NB4 (cell line): ENCODE results near the gene NCAM1.

Source experiments
- MYC ChIP-seq: IDR thresholded peaks from 2 replicates; pipeline ENCODE4 v1.6.1; 2011; ENCODE audit warnings: low read depth, low read length
- POLR2A ChIP-seq: IDR thresholded peaks from 2 replicates; pipeline ENCODE4 v1.6.1; 2011; ENCODE audit warnings: mild to moderate bottlenecking; ENCODE audit not compliant: insufficient read length; ENCODE audit errors: extremely low read depth
- TF ChIP-seq, protein P1 (sequence below): IDR thresholded peaks from one replicate; pipeline ENCODE4 v1.5.1; 2012; ENCODE audit warnings: low read depth, low read length
- TF ChIP-seq, protein P2 (sequence below): IDR thresholded peaks from 2 replicates; pipeline ENCODE4 v1.6.1; 2011; ENCODE audit warnings: low read depth, low read length

DNA sequence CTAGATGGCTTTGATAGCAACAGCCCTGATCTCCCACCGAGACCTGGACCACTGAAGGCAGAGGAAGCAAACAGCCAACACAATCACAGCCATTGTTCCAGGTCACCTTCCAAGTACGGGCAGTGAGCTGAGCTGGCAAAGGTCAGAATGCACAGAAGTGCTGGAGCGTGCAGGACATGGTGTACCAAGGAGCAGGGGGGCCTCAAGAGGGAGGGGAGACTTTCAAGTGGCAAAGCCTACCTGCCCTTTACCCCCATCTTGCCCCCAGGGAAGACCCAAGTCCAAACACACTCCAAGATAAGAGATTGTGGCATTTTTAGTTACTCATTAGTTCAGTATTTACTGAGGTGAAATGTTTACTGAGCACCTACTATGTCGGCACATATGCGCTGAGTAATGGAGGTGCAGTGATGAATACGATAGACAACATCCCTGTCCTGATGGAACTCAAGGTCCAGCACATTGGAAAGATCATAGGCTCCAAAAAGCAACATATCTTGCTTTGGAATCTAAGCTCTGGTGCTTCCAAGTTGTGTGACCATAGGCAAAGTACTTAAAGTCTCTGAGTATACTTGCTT is 327.2 kb downstream of the NCAM1 start:
- TF ChIP-seq, protein P1, sequence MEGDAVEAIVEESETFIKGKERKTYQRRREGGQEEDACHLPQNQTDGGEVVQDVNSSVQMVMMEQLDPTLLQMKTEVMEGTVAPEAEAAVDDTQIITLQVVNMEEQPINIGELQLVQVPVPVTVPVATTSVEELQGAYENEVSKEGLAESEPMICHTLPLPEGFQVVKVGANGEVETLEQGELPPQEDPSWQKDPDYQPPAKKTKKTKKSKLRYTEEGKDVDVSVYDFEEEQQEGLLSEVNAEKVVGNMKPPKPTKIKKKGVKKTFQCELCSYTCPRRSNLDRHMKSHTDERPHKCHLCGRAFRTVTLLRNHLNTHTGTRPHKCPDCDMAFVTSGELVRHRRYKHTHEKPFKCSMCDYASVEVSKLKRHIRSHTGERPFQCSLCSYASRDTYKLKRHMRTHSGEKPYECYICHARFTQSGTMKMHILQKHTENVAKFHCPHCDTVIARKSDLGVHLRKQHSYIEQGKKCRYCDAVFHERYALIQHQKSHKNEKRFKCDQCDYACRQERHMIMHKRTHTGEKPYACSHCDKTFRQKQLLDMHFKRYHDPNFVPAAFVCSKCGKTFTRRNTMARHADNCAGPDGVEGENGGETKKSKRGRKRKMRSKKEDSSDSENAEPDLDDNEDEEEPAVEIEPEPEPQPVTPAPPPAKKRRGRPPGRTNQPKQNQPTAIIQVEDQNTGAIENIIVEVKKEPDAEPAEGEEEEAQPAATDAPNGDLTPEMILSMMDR: no peak
- TF ChIP-seq MYC (no peak), POLR2A (no peak)
- TF ChIP-seq, protein P2, sequence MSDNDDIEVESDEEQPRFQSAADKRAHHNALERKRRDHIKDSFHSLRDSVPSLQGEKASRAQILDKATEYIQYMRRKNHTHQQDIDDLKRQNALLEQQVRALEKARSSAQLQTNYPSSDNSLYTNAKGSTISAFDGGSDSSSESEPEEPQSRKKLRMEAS: no peak
